A549 (cell line): ENCODE data around the gene MIA3. TPM values are rescaled to one million over a fixed set of nuclear protein-coding genes. Genes with fewer than 3 reads are reported as not detected.

ENCODE experiments used
- ATAC-seq, 2 experiments: fragments of 200-7000 bp in 1 of 2; fragments of >200 bp in 1 of 2; cut with Nextera tagmentation in 1 of 2; cut with Tn5 transposase in 1 of 2; 3 replicates each; pipeline versions ENCODE4 v1.8.0 to v1.9.1; 2018 to 2020; ENCODE audit warnings: mild to moderate bottlenecking in 1 of 2, moderate library complexity in 1 of 2
- CTCF ChIA-PET: fragments of 300-600 bp; sonication (Branson Sonifier 250); formaldehyde crosslinking; extraction: SDS; loops from one replicate; lab custom pipeline; 2021; ENCODE audit warnings: antibody characterized with exemption, inconsistent platforms; lab: Yijun Ruan, JAX
- POLR2A ChIA-PET: fragments of 350-600 bp; formaldehyde crosslinking; extraction: SDS; loops from one replicate; lab custom pipeline; 2021; ENCODE audit warnings: antibody characterized with exemption, inconsistent platforms; lab: Yijun Ruan, JAX
- DNase-seq, 2 experiments: peaks; one replicate each; pipeline versions ENCODE4 v3.0.0 to v3.0.0-alpha.2; 2011 to 2016; ENCODE audit warnings: low read depth in 1 of 2, low spot score in 1 of 2
- FAIRE-seq: peaks from 2 replicates; lab custom pipeline; 2011; peaks lifted over from hg19 to GRCh38; lab: Jason Lieb, UNC
- H3K27ac ChIP-seq, 2 experiments: fragments of >200 bp; sonication (Bioruptor Twin); formaldehyde crosslinking; 3 replicates each; pipeline ENCODE4 v1.5.1; 2016 to 2017
- H3K4me1 ChIP-seq: fragments of >200 bp; sonication (Bioruptor Twin); formaldehyde crosslinking; 3 replicates; pipeline ENCODE4 v1.6.1; 2016
- H3K4me2 ChIP-seq: fragments of >200 bp; sonication (Bioruptor Twin); formaldehyde crosslinking; 3 replicates; pipeline ENCODE4 v1.6.1; 2016
- H3K4me3 ChIP-seq: fragments of >200 bp; sonication (Bioruptor Twin); formaldehyde crosslinking; 3 replicates; pipeline ENCODE4 v1.5.1; 2016
- H3K9me3 ChIP-seq: fragments of >200 bp; sonication (Bioruptor Twin); formaldehyde crosslinking; 3 replicates; pipeline ENCODE4 v1.6.1; 2016
- ATOH8 ChIP-seq: fragments of 250-450 bp; sonication (Bioruptor Pico); IDR thresholded peaks from 2 replicates; pipeline ENCODE4 v1.5.0; 2020; ENCODE audit warnings: low read depth, mild to moderate bottlenecking, moderate library complexity
- CBX2 ChIP-seq: fragments of 200-600 bp; sonication (generic); IDR thresholded peaks from 2 replicates; pipeline ENCODE4 v1.6.1; 2016; ENCODE audit warnings: low read depth, mild to moderate bottlenecking, borderline replicate concordance
- CBX8 ChIP-seq: fragments of 200-600 bp; sonication (generic); IDR thresholded peaks from 2 replicates; pipeline ENCODE4 v1.6.1; 2016
- CHD4 ChIP-seq: fragments of 200-600 bp; sonication (generic); IDR thresholded peaks from 2 replicates; pipeline ENCODE4 v1.6.1; 2016; ENCODE audit warnings: antibody characterized with exemption, mild to moderate bottlenecking, borderline replicate concordance
- ESRRA ChIP-seq: fragments of 150-350 bp; IDR thresholded peaks from 2 replicates; pipeline ENCODE4 v1.6.1; 2014; ENCODE audit warnings: mild to moderate bottlenecking, low read length, borderline replicate concordance
- FOSB ChIP-seq: fragments of 250-450 bp; sonication (Bioruptor Pico); IDR thresholded peaks from 2 replicates; pipeline ENCODE4 v1.5.0; 2020; ENCODE audit warnings: mild to moderate bottlenecking, moderate library complexity
- FOSL2 ChIP-seq, 2 experiments: fragments of 450-650 bp in 1 of 2; fragments of >200 bp in 1 of 2; sonication (Bioruptor Twin) in 1 of 2; formaldehyde crosslinking; IDR thresholded peaks; 2 replicates each; pipeline versions ENCODE4 v1.5.0 to v1.6.1; 2016 to 2020; ENCODE audit warnings: mild to moderate bottlenecking in 1 of 2, moderate library complexity in 1 of 2
- HEYL ChIP-seq: fragments of 250-450 bp; sonication (Bioruptor Pico); IDR thresholded peaks from 2 replicates; pipeline ENCODE4 v1.8.0; 2021; ENCODE audit warnings: mild to moderate bottlenecking, moderate library complexity
- HOXB5 ChIP-seq: fragments of 250-450 bp; sonication (Bioruptor Pico); IDR thresholded peaks from 2 replicates; pipeline ENCODE4 v1.5.0; 2020; ENCODE audit warnings: mild to moderate bottlenecking, moderate library complexity
- JUN ChIP-seq, 2 experiments: fragments of >200 bp; sonication (Bioruptor Twin); formaldehyde crosslinking; IDR thresholded peaks; 2 replicates in 1 of 2; 3 replicates in 1 of 2; pipeline ENCODE4 v1.6.1; 2016 to 2017
- KDM5A ChIP-seq: fragments of 200-600 bp; sonication (generic); IDR thresholded peaks from 2 replicates; pipeline ENCODE4 v1.6.1; 2016; ENCODE audit warnings: antibody characterized with exemption, mild to moderate bottlenecking
- MAZ ChIP-seq: fragments of 150-350 bp; IDR thresholded peaks from 2 replicates; pipeline ENCODE4 v1.6.1; 2014; ENCODE audit warnings: antibody characterized with exemption, low read depth, low read length, borderline replicate concordance
- MYC ChIP-seq: IDR thresholded peaks from 2 replicates; pipeline ENCODE4 v1.6.1; 2012; ENCODE audit warnings: mild to moderate bottlenecking, inconsistent platforms, low read length, improper control_type of control experiment, borderline replicate concordance
- NFE2L2 ChIP-seq: fragments of 150-350 bp; conservative IDR thresholded peaks from 2 replicates; pipeline ENCODE4 v1.6.1; 2014; ENCODE audit warnings: low read length
- NPAS2 ChIP-seq: fragments of 250-450 bp; sonication (Bioruptor Pico); IDR thresholded peaks from 2 replicates; pipeline ENCODE4 v1.8.0; 2022; ENCODE audit warnings: mild to moderate bottlenecking, moderate library complexity, borderline replicate concordance
- PBX3 ChIP-seq: IDR thresholded peaks from 2 replicates; pipeline ENCODE4 v1.6.1; 2012
- POLR2AphosphoS2 ChIP-seq: conservative IDR thresholded peaks from 2 replicates; pipeline ENCODE4 v1.6.1; 2012; ENCODE audit warnings: low read length, improper control_type of control experiment, inconsistent platforms
- RARB ChIP-seq: fragments of 250-450 bp; sonication (Bioruptor Pico); IDR thresholded peaks from 2 replicates; pipeline ENCODE4 v1.8.0; 2021; ENCODE audit warnings: mild to moderate bottlenecking, moderate library complexity
- RCOR1 ChIP-seq: fragments of 150-350 bp; IDR thresholded peaks from 2 replicates; pipeline ENCODE4 v1.6.1; 2014; ENCODE audit warnings: antibody characterized with exemption, low read length, low read depth
- RFX5 ChIP-seq: fragments of 450-650 bp; IDR thresholded peaks from 2 replicates; pipeline ENCODE4 v1.7.1; 2014; ENCODE audit warnings: antibody characterized with exemption, mild to moderate bottlenecking, moderate library complexity
- RNF2 ChIP-seq: fragments of 200-600 bp; sonication (generic); IDR thresholded peaks from 2 replicates; pipeline ENCODE4 v1.6.1; 2016; ENCODE audit warnings: low read depth, mild to moderate bottlenecking, antibody characterized with exemption, moderate library complexity, borderline replicate concordance
- TFCP2L1 ChIP-seq: fragments of 250-450 bp; sonication (Bioruptor Pico); IDR thresholded peaks from 2 replicates; pipeline ENCODE4 v1.5.0; 2021; ENCODE audit warnings: mild to moderate bottlenecking
- TP53 ChIP-seq: fragments of 250-450 bp; sonication (Bioruptor Pico); IDR thresholded peaks from 2 replicates; pipeline ENCODE4 v1.5.0; 2021; ENCODE audit warnings: mild to moderate bottlenecking, moderate library complexity
- USF2 ChIP-seq: fragments of 450-650 bp; IDR thresholded peaks from 2 replicates; pipeline ENCODE4 v1.6.1; 2014; ENCODE audit warnings: antibody characterized with exemption
- ZSCAN20 ChIP-seq: fragments of 250-450 bp; sonication (Bioruptor Pico); IDR thresholded peaks from 2 replicates; pipeline ENCODE4 v1.8.0; 2022; ENCODE audit warnings: mild to moderate bottlenecking, moderate library complexity
- WGBS: methylation state at CpG from one replicate; pipeline ENCODE4 v1.1.6; 2017; ENCODE audit errors: missing lambda C conversion rate; 5-methylcytosine and 5-hydroxymethylcytosine counted together
- polyA plus RNA-seq, 4 experiments: library from polyadenylated mRNA; depleted of rRNA in 3 of 4; stranded (reverse); fragments of >200 nt; fragmentation: RNase III in 1 of 4; extraction: RNeasy Plus Mini Kit Qiagen cat#74134 plus additional on column Dnase treatment in 1 of 4; gene quantifications; 2 replicates in 3 of 4; 3 replicates in 1 of 4; pipeline ENCODE4 v1.2.3, GENCODE V29; 2011 to 2017
- TF ChIP-seq, protein P1 (sequence below): fragments of 250-450 bp; sonication (Bioruptor Pico); IDR thresholded peaks from 2 replicates; pipeline ENCODE4 v1.5.0; 2021; ENCODE audit warnings: mild to moderate bottlenecking, moderate library complexity, borderline replicate concordance
- TF ChIP-seq, protein P2 (sequence below): IDR thresholded peaks from 2 replicates; pipeline ENCODE4 v1.6.1; 2012
- TF ChIP-seq, protein P3 (sequence below): fragments of 200-600 bp; sonication (generic); IDR thresholded peaks from 2 replicates; pipeline ENCODE4 v1.6.1; 2016; ENCODE audit warnings: antibody characterized with exemption, mild to moderate bottlenecking, moderate library complexity

The MIA3 gene
- polyA plus RNA-seq, 2 of the 4 experiments (the other 2 are of a cell fraction): 17.2 to 39.2 TPM

DNA sequence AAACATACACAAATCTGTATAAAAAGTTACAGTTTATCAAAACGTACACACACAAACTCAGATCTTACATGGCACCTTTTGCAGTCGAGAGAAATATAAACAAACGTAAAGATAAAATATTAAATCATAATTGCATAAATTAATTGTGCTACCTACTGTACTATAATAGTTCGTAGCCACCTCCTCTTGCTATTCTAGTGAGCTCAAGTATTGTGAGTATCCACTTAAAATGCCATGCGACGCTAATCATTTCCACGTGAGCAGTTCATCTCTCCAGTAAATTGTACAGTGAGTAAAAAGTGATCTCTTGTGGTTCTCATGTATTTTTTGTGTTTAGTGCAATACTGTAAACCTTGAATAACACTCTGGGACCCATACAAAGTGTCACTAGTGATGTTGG, 6.3 kb downstream of the MIA3 start:
- Histone ChIP-seq H3K4me1 (no peaks in the 10 kb centered on the region), H3K4me3 (no peak overlapping the region), H3K4me2 (no peak overlapping the region), H3K9me3 (no peaks in the 10 kb centered on the region), H3K27ac (no peak overlapping the region)
- CTCF ChIA-PET: interaction anchor here (1.4 to 5.7 kb wide), 2 partner anchors 11 to 159 kb away, joined by 7 to 35 read pairs; no protein-coding TSS in a partner anchor
- DNase-seq: no peak
- no peak for FAIRE-seq
- WGBS: 92% methylated on average over 7 of the region's 7 CpGs
- TF ChIP-seq MYC: no peak
- TF ChIP-seq, protein P1, sequence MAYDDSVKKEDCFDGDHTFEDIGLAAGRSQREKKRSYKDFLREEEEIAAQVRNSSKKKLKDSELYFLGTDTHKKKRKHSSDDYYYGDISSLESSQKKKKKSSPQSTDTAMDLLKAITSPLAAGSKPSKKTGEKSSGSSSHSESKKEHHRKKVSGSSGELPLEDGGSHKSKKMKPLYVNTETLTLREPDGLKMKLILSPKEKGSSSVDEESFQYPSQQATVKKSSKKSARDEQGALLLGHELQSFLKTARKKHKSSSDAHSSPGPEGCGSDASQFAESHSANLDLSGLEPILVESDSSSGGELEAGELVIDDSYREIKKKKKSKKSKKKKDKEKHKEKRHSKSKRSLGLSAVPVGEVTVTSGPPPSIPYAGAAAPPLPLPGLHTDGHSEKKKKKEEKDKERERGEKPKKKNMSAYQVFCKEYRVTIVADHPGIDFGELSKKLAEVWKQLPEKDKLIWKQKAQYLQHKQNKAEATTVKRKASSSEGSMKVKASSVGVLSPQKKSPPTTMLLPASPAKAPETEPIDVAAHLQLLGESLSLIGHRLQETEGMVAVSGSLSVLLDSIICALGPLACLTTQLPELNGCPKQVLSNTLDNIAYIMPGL: no peak
- TF ChIP-seq ESRRA: no peak
- TF ChIP-seq HEYL (CRISPR knock-in tag): no peak
- TF ChIP-seq, protein P2, sequence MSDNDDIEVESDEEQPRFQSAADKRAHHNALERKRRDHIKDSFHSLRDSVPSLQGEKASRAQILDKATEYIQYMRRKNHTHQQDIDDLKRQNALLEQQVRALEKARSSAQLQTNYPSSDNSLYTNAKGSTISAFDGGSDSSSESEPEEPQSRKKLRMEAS: no peak
- no peak for TF ChIP-seq FOSL2 (IDR thresholded peaks at IDR 0.05)
- no peak for TF ChIP-seq FOSL2 (CRISPR knock-in tag; IDR thresholded peaks at IDR 0.05)
- TF ChIP-seq CBX8: no peak
- TF ChIP-seq CHD4: no peak
- TF ChIP-seq ZSCAN20 (CRISPR knock-in tag): no peak
- no peak for TF ChIP-seq NFE2L2
- TF ChIP-seq CBX2: no peak
- no peak for ATAC-seq
- POLR2A ChIA-PET: no interaction called here

DNA sequence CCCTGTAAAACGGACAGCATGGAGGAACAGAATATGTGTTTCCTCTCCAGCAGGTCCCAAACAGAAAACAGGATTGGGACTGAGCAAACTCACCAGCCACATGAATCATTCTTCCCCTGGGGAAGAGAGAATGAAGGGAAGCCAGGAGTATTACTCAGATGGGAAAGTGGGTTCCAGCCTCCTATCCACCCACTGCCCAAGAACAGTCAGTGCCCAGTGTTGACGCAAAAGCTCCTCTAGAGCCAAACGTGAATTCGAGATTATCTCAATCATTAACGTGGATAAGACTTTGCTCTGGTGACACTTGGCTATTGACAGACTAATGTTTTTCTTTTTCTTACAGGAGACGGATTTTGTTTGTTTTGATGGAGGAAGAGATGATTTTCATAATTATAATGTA, 9.3 kb downstream of the MIA3 start:
- Histone ChIP-seq H3K4me1 (no peaks in the 10 kb centered on the region), H3K27ac (no peak overlapping the region), H3K4me2 (no peak overlapping the region), H3K9me3 (no peaks in the 10 kb centered on the region), H3K4me3 (no peak overlapping the region)
- DNase-seq: no peak
- TF ChIP-seq, protein P3, sequence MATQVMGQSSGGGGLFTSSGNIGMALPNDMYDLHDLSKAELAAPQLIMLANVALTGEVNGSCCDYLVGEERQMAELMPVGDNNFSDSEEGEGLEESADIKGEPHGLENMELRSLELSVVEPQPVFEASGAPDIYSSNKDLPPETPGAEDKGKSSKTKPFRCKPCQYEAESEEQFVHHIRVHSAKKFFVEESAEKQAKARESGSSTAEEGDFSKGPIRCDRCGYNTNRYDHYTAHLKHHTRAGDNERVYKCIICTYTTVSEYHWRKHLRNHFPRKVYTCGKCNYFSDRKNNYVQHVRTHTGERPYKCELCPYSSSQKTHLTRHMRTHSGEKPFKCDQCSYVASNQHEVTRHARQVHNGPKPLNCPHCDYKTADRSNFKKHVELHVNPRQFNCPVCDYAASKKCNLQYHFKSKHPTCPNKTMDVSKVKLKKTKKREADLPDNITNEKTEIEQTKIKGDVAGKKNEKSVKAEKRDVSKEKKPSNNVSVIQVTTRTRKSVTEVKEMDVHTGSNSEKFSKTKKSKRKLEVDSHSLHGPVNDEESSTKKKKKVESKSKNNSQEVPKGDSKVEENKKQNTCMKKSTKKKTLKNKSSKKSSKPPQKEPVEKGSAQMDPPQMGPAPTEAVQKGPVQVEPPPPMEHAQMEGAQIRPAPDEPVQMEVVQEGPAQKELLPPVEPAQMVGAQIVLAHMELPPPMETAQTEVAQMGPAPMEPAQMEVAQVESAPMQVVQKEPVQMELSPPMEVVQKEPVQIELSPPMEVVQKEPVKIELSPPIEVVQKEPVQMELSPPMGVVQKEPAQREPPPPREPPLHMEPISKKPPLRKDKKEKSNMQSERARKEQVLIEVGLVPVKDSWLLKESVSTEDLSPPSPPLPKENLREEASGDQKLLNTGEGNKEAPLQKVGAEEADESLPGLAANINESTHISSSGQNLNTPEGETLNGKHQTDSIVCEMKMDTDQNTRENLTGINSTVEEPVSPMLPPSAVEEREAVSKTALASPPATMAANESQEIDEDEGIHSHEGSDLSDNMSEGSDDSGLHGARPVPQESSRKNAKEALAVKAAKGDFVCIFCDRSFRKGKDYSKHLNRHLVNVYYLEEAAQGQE: no peak
- no peak for TF ChIP-seq ATOH8 (CRISPR knock-in tag)
- TF ChIP-seq POLR2AphosphoS2: no peak
- no peak for TF ChIP-seq FOSB (CRISPR knock-in tag)
- no peak for TF ChIP-seq JUN (IDR thresholded peaks at IDR 0.05)
- no peak for TF ChIP-seq PBX3
- TF ChIP-seq KDM5A: no peak
- TF ChIP-seq RNF2: no peak
- no peak for TF ChIP-seq RCOR1
- TF ChIP-seq USF2: no peak
- TF ChIP-seq CBX8: no peak
- TF ChIP-seq TFCP2L1 (CRISPR knock-in tag): no peak
- TF ChIP-seq TP53: no peak
- TF ChIP-seq RARB: no peak
- no peak for TF ChIP-seq HOXB5 (CRISPR knock-in tag)
- TF ChIP-seq, protein P1: no peak
- no peak for TF ChIP-seq NPAS2 (CRISPR knock-in tag)
- TF ChIP-seq RFX5: no peak
- TF ChIP-seq MAZ: no peak
- CTCF ChIA-PET: interaction anchor here (1.2 to 2.8 kb wide), 2 partner anchors 9 to 162 kb away, joined by 3 to 14 read pairs; no protein-coding TSS in a partner anchor
- POLR2A ChIA-PET: no interaction called here
- 85% methylated on average over 6 of the region's 6 CpGs for WGBS
- no peak for FAIRE-seq
- no peak for ATAC-seq
